MCF 10A (cell line): Measurements from ENCODE around the gene CDKL5. TPM values are rescaled to one million over a fixed set of nuclear protein-coding genes. Genes with fewer than 3 reads are reported as not detected.

Source experiments
- BruUV-seq: library from RNA; stranded (reverse); fragments of 400-500 nt; replicated peaks from 2 replicates; lab custom pipeline; 2021; lab: Mats Ljungman, UMichigan
- CTCF ChIA-PET: fragments of 300-600 bp; sonication (Branson Sonifier 250); formaldehyde crosslinking; extraction: SDS; loops from one replicate; lab custom pipeline; 2021; ENCODE audit warnings: antibody characterized with exemption, inconsistent platforms; lab: Yijun Ruan, JAX
- POLR2A ChIA-PET: fragments of 300-600, 350-650 bp; sonication (Branson Sonifier 250); formaldehyde crosslinking; extraction: SDS; loops from one replicate; lab custom pipeline; 2020; ENCODE audit warnings: antibody characterized with exemption, inconsistent platforms; lab: Yijun Ruan, JAX
- DNase-seq: peaks from one replicate; pipeline ENCODE4 v3.0.0-alpha.2; 2018; ENCODE audit not compliant: unreplicated experiment
- H3K27ac Mint-ChIP-seq: one replicate; pipeline ENCODE4 v1.8.0; 2022; ENCODE audit warnings: mild to moderate bottlenecking, low read depth, mixed read lengths; ENCODE audit not compliant: unreplicated experiment
- H3K27me3 Mint-ChIP-seq: one replicate; pipeline ENCODE4 v1.8.0; 2022; ENCODE audit warnings: mixed read lengths; ENCODE audit not compliant: insufficient read depth, unreplicated experiment
- H3K36me3 Mint-ChIP-seq: one replicate; pipeline ENCODE4 v1.8.0; 2022; ENCODE audit warnings: mild to moderate bottlenecking, moderate library complexity, mixed read lengths; ENCODE audit not compliant: insufficient read depth, unreplicated experiment
- H3K4me1 Mint-ChIP-seq: one replicate; pipeline ENCODE4 v1.8.0; 2022; ENCODE audit warnings: mixed read lengths; ENCODE audit not compliant: insufficient read depth, unreplicated experiment
- H3K4me3 Mint-ChIP-seq: one replicate; pipeline ENCODE4 v1.8.0; 2022; ENCODE audit warnings: mild to moderate bottlenecking, moderate library complexity, mixed read lengths; ENCODE audit not compliant: unreplicated experiment
- H3K9me3 Mint-ChIP-seq: one replicate; pipeline ENCODE4 v1.8.0; 2022; ENCODE audit warnings: mixed read lengths; ENCODE audit not compliant: unreplicated experiment
- CTCF ChIP-seq: fragments of 200-600 bp; IDR thresholded peaks from one replicate; pipeline ENCODE4 v1.8.0; 2022; ENCODE audit warnings: antibody characterized with exemption, mild to moderate bottlenecking; ENCODE audit not compliant: unreplicated experiment
- intact Hi-C: fragments of 100-400 bp; cut with micrococcal nuclease; formaldehyde crosslinking; loops from 2 replicates; pipeline ENCODE4 v1.14.1; 2022
- total RNA-seq: library from RNA; stranded (reverse); gene quantifications from 2 replicates; pipeline ENCODE4 v1.2.3, GENCODE V29; 2022

Gene CDKL5
- total RNA-seq, 1 experiment from 2014 or later = 8.2 TPM

- ChIA-PET POLR2A (no interaction called here), CTCF (interaction anchor here (0.5 to 1.9 kb wide), 6 partner anchors 11 to 1491 kb away, joined by 3 to 6 read pairs (median 4); no protein-coding TSS in a partner anchor)
- Mint-ChIP-seq H3K4me3 (no peak overlapping the region), H3K27me3 (no peaks in the 10 kb centered on the region), H3K36me3 (peaks cover 9% of the 10 kb centered on the region), H3K9me3 (peaks cover 8% of the 10 kb centered on the region), H3K27ac (no peak overlapping the region), H3K4me1 (no peaks in the 10 kb centered on the region)
- TF ChIP-seq CTCF = no peak
- BruUV-seq = no TSS peak
- DNase-seq = no peak
- intact Hi-C loops = loop anchor here (10.0 kb wide), 1 partner anchor 207 kb away; no protein-coding TSS in a partner anchor
Measured at GRCh38 chrX:18677161-18677869, 251.9 kb downstream of the CDKL5 start.

GRCh38 chrX:18681996-18682395 lies 256.6 kb downstream of the CDKL5 start:
- H3K27me3 Mint-ChIP-seq = no peaks in the 10 kb centered on the region
- TF ChIP-seq CTCF = no peak
- no peak for DNase-seq
- ChIA-PET CTCF (no interaction called here), POLR2A (no interaction called here)
- H3K36me3 Mint-ChIP-seq = no peaks in the 10 kb centered on the region
- no TSS peak for BruUV-seq
- H3K9me3 Mint-ChIP-seq = peaks cover 8% of the 10 kb centered on the region
- no peaks in the 10 kb centered on the region for H3K4me1 Mint-ChIP-seq
- no peak overlapping the region for H3K27ac Mint-ChIP-seq
- H3K4me3 Mint-ChIP-seq = no peak overlapping the region
- intact Hi-C loops = loop anchor here (10.0 kb wide), 1 partner anchor 257 kb away; the partner anchor contains the start of gene CDKL5

- H3K27ac Mint-ChIP-seq = no peak overlapping the region
- POLR2A ChIA-PET = no interaction called here
- peaks cover 8% of the 10 kb centered on the region for H3K9me3 Mint-ChIP-seq
Measured at GRCh38 chrX:18682979-18683387, 257.6 kb downstream of the CDKL5 start.

More at GRCh38 chrX:18682979-18683387, 257.6 kb downstream of the CDKL5 start:
- Mint-ChIP-seq H3K27me3 (no peaks in the 10 kb centered on the region), H3K4me3 (no peak overlapping the region), H3K4me1 (no peaks in the 10 kb centered on the region), H3K36me3 (no peaks in the 10 kb centered on the region)
- no TSS peak for BruUV-seq
- TF ChIP-seq CTCF = no peak
- DNase-seq = no peak
- CTCF ChIA-PET = no interaction called here
- intact Hi-C loops = loop anchor here (10.0 kb wide), 1 partner anchor 258 kb away; the partner anchor contains the start of gene CDKL5
